HepG2 (cell line): ENCODE measurements around the gene ZFHX3. TPM values are rescaled to one million over a fixed set of nuclear protein-coding genes. Genes with fewer than 3 reads are reported as not detected.

Experiments
- CCAR2 ChIP-seq: fragments of 200-400 bp; formaldehyde crosslinking; optimal IDR thresholded peaks from 2 replicates; pipeline ENCODE3; 2018; ENCODE audit warnings: low read depth, mild to moderate bottlenecking, low read length, moderate library complexity
- HNRNPLL ChIP-seq: fragments of 200-400 bp; formaldehyde crosslinking; IDR thresholded peaks from 2 replicates; pipeline ENCODE4 v1.6.1; 2017; ENCODE audit warnings: mild to moderate bottlenecking, low read depth, low read length; ENCODE audit not compliant: poor library complexity, severe bottlenecking
- MLLT10 ChIP-seq: sonication (generic); formaldehyde crosslinking; IDR thresholded peaks from 2 replicates; pipeline ENCODE4 v1.4.0; 2020; ENCODE audit warnings: missing genetic modification reagents
- NFE2 ChIP-seq: sonication (generic); formaldehyde crosslinking; IDR thresholded peaks from 2 replicates; pipeline ENCODE4 v1.4.0; 2020; ENCODE audit warnings: missing genetic modification reagents
- NFIC ChIP-seq: IDR thresholded peaks from 2 replicates; pipeline ENCODE4 v1.6.1; 2012; ENCODE audit warnings: mild to moderate bottlenecking, low read length, inconsistent platforms
- NR1H2 ChIP-seq: sonication (generic); formaldehyde crosslinking; IDR thresholded peaks from 2 replicates; pipeline ENCODE4 v1.8.1; 2022; ENCODE audit warnings: low read depth, missing genetic modification reagents, borderline replicate concordance
- THAP11 ChIP-seq: IDR thresholded peaks from 2 replicates; pipeline ENCODE4 v1.6.1; 2016; ENCODE audit warnings: missing biosample characterization, missing genetic modification reagents
- TOPORS ChIP-seq: sonication (generic); formaldehyde crosslinking; IDR thresholded peaks from 2 replicates; pipeline ENCODE4 v1.8.0; 2023; ENCODE audit warnings: mild to moderate bottlenecking, missing genetic modification reagents
- ZBTB20 ChIP-seq: sonication (generic); formaldehyde crosslinking; IDR thresholded peaks from 2 replicates; pipeline ENCODE4 v1.8.1; 2023; ENCODE audit warnings: missing genetic modification reagents, low read depth, mild to moderate bottlenecking, borderline replicate concordance
- ZBTB42 ChIP-seq: sonication (generic); formaldehyde crosslinking; IDR thresholded peaks from 2 replicates; pipeline ENCODE4 v1.5.0; 2020; ENCODE audit warnings: mild to moderate bottlenecking, missing genetic modification reagents
- ZNF230 ChIP-seq: sonication (generic); formaldehyde crosslinking; IDR thresholded peaks from 2 replicates; pipeline ENCODE4 v1.4.0; 2020; ENCODE audit warnings: mild to moderate bottlenecking, missing genetic modification reagents
- ZNF33B ChIP-seq: sonication (generic); formaldehyde crosslinking; IDR thresholded peaks from 2 replicates; pipeline ENCODE4 v1.5.1; 2020; ENCODE audit warnings: mild to moderate bottlenecking, missing genetic modification reagents
- ZNF501 ChIP-seq: sonication (generic); formaldehyde crosslinking; IDR thresholded peaks from 2 replicates; pipeline ENCODE4 v1.5.1; 2020; ENCODE audit warnings: mild to moderate bottlenecking, moderate library complexity, missing genetic modification reagents
- ZNF605 ChIP-seq: sonication (generic); formaldehyde crosslinking; IDR thresholded peaks from 2 replicates; pipeline ENCODE4 v1.8.0; 2022; ENCODE audit warnings: mild to moderate bottlenecking, missing genetic modification reagents
- ZNF724P ChIP-seq: sonication (generic); formaldehyde crosslinking; IDR thresholded peaks from 2 replicates; pipeline ENCODE4 v1.8.0; 2022; ENCODE audit warnings: missing genetic modification reagents, borderline replicate concordance
- ZNF777 ChIP-seq: sonication (generic); formaldehyde crosslinking; IDR thresholded peaks from 2 replicates; pipeline ENCODE4 v1.4.0; 2020; ENCODE audit warnings: missing genetic modification reagents
- ZNF780A ChIP-seq: sonication (generic); formaldehyde crosslinking; IDR thresholded peaks from 2 replicates; pipeline ENCODE4 v1.8.0; 2022; ENCODE audit warnings: mild to moderate bottlenecking, missing genetic modification reagents, moderate library complexity
- ZNF792 ChIP-seq: IDR thresholded peaks from 2 replicates; pipeline ENCODE4 v1.6.1; 2016
- ZNF839 ChIP-seq: sonication (generic); formaldehyde crosslinking; IDR thresholded peaks from 2 replicates; pipeline ENCODE4 v1.4.0; 2020; ENCODE audit warnings: missing genetic modification reagents, mild to moderate bottlenecking, borderline replicate concordance
- polyA plus RNA-seq, 8 experiments: library from polyadenylated mRNA; depleted of rRNA in 3 of 8; stranded (reverse) in 7 of 8; unstranded in 1 of 8; fragments of >200 nt; fragmentation: Illumina TruSeq in 4 of 8; extraction: Trizol in 4 of 8; gene quantifications; 2 replicates each; pipeline versions ENCODE4 v1.2.1 to v1.2.3, GENCODE V29; 2011 to 2016; ENCODE audit warnings: low read depth in 4 of 8, missing spikeins in 1 of 8, mixed read lengths in 1 of 8; ENCODE audit not compliant: insufficient read depth in 1 of 8
- total RNA-seq, 5 experiments: library from RNA; depleted of rRNA; stranded (reverse); fragments of >200 nt; fragmentation: Illumina TruSeq; extraction: Trizol; gene quantifications; 2 replicates each; pipeline ENCODE4 v1.2.3, GENCODE V29; 2016; ENCODE audit warnings: low read depth in 1 of 5
- TF ChIP-seq, protein P1 (sequence below): sonication (generic); formaldehyde crosslinking; conservative IDR thresholded peaks from 2 replicates; pipeline ENCODE4 v1.8.0; 2022; ENCODE audit warnings: missing genetic modification reagents
- TF ChIP-seq, protein P2 (sequence below): sonication (generic); formaldehyde crosslinking; conservative IDR thresholded peaks from 2 replicates; pipeline ENCODE4 v1.5.0; 2020; ENCODE audit warnings: missing genetic modification reagents
- TF ChIP-seq, protein P3 (sequence below): sonication (generic); formaldehyde crosslinking; IDR thresholded peaks from 2 replicates; pipeline ENCODE4 v1.8.1; 2023; ENCODE audit warnings: mild to moderate bottlenecking, missing genetic modification reagents
- TF ChIP-seq, protein P4 (sequence below), 2 experiments: sonication (generic) in 1 of 2; formaldehyde crosslinking in 1 of 2; IDR thresholded peaks; 2 replicates each; pipeline versions ENCODE4 v1.4.0 to v1.6.1; 2018 to 2020; ENCODE audit warnings: missing genetic modification reagents in 2 of 2, borderline replicate concordance in 1 of 2, low read depth in 1 of 2, mild to moderate bottlenecking in 1 of 2, missing biosample characterization in 1 of 2
- TF ChIP-seq, protein P5 (sequence below): sonication (generic); formaldehyde crosslinking; IDR thresholded peaks from 2 replicates; pipeline ENCODE4 v1.8.0; 2022; ENCODE audit warnings: mild to moderate bottlenecking, missing genetic modification reagents, moderate library complexity

Gene ZFHX3
- total and polyA plus RNA-seq, 2 of the 13 experiments (the other 11 are each of a cell fraction or from before 2014, with no cell fraction given): 5.0 to 6.0 TPM

DNA sequence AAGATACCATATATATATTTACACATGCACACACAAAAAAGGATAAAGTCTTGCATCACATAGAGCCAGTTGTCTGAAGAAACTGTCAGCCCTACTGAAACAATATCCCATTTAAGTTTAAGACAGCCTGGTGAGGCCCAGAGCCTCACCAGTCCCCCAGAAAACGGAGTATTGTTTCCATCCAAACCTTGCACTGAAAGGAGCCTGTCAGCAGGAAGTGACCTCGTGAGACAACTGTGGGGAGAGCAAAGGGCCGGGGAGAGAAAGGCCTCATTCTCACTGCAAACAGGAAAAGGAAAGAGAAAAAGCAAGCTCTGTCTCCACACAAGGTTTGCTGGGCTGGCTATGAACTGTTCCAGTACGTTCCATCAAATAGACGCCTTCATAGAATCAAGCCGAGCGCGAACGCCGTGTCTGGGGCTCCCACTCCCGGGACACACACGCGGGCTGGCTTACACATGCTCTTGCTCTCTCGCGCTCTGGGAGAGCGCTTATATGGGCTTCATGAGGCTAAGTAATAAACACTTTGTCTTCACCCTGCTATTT is 44.4 kb upstream of the ZFHX3 start (continued):
- TF ChIP-seq, protein P1, sequence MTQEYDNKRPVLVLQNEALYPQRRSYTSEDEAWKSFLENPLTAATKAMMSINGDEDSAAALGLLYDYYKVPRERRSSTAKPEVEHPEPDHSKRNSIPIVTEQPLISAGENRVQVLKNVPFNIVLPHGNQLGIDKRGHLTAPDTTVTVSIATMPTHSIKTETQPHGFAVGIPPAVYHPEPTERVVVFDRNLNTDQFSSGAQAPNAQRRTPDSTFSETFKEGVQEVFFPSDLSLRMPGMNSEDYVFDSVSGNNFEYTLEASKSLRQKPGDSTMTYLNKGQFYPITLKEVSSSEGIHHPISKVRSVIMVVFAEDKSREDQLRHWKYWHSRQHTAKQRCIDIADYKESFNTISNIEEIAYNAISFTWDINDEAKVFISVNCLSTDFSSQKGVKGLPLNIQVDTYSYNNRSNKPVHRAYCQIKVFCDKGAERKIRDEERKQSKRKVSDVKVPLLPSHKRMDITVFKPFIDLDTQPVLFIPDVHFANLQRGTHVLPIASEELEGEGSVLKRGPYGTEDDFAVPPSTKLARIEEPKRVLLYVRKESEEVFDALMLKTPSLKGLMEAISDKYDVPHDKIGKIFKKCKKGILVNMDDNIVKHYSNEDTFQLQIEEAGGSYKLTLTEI (CRISPR knock-in tag): no peak
- TF ChIP-seq ZNF33B (no peak), ZNF780A (CRISPR knock-in tag) (no peak), ZBTB20 (CRISPR knock-in tag) (no peak), MLLT10 (no peak), ZNF777 (CRISPR knock-in tag) (no peak), NFIC (no peak), TOPORS (CRISPR knock-in tag) (no peak), NFE2 (CRISPR knock-in tag) (no peak), ZNF839 (CRISPR knock-in tag) (no peak), ZNF230 (no peak), CCAR2 (no peak), NR1H2 (CRISPR knock-in tag) (no peak), ZNF501 (CRISPR knock-in tag) (peak; percentile 24; the same call in 1 of the 2 replicates), ZNF792 (CRISPR knock-in tag) (peak; percentile 34; the same call in 1 of the 2 replicates), ZNF605 (peak; percentile 57; the same call in 1 of the 2 replicates), THAP11 (CRISPR knock-in tag) (0 out of 2 replicates have a peak, but pooled peaks have one; percentile 17), ZNF724P (CRISPR knock-in tag) (no peak), HNRNPLL (no peak), ZBTB42 (no peak)
- TF ChIP-seq, protein P2, sequence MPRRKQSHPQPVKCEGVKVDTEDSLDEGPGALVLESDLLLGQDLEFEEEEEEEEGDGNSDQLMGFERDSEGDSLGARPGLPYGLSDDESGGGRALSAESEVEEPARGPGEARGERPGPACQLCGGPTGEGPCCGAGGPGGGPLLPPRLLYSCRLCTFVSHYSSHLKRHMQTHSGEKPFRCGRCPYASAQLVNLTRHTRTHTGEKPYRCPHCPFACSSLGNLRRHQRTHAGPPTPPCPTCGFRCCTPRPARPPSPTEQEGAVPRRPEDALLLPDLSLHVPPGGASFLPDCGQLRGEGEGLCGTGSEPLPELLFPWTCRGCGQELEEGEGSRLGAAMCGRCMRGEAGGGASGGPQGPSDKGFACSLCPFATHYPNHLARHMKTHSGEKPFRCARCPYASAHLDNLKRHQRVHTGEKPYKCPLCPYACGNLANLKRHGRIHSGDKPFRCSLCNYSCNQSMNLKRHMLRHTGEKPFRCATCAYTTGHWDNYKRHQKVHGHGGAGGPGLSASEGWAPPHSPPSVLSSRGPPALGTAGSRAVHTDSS (CRISPR knock-in tag): no peak
- TF ChIP-seq, protein P3, sequence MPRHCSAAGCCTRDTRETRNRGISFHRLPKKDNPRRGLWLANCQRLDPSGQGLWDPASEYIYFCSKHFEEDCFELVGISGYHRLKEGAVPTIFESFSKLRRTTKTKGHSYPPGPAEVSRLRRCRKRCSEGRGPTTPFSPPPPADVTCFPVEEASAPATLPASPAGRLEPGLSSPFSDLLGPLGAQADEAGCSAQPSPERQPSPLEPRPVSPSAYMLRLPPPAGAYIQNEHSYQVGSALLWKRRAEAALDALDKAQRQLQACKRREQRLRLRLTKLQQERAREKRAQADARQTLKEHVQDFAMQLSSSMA (CRISPR knock-in tag): no peak
- TF ChIP-seq, protein P4, sequence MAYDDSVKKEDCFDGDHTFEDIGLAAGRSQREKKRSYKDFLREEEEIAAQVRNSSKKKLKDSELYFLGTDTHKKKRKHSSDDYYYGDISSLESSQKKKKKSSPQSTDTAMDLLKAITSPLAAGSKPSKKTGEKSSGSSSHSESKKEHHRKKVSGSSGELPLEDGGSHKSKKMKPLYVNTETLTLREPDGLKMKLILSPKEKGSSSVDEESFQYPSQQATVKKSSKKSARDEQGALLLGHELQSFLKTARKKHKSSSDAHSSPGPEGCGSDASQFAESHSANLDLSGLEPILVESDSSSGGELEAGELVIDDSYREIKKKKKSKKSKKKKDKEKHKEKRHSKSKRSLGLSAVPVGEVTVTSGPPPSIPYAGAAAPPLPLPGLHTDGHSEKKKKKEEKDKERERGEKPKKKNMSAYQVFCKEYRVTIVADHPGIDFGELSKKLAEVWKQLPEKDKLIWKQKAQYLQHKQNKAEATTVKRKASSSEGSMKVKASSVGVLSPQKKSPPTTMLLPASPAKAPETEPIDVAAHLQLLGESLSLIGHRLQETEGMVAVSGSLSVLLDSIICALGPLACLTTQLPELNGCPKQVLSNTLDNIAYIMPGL (CRISPR knock-in tag; IDR thresholded peaks at IDR 0.05; ENCODE audit: borderline replicate concordance in 1 of 2, low read depth in 1 of 2): no peak
- TF ChIP-seq, protein P5, sequence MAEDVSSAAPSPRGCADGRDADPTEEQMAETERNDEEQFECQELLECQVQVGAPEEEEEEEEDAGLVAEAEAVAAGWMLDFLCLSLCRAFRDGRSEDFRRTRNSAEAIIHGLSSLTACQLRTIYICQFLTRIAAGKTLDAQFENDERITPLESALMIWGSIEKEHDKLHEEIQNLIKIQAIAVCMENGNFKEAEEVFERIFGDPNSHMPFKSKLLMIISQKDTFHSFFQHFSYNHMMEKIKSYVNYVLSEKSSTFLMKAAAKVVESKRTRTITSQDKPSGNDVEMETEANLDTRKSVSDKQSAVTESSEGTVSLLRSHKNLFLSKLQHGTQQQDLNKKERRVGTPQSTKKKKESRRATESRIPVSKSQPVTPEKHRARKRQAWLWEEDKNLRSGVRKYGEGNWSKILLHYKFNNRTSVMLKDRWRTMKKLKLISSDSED (CRISPR knock-in tag): no peak
